Astrocyte of the spinal cord (primary cell): ENCODE data around the gene FREM1.

Source experiments
- DNase-seq: peaks from one replicate; pipeline ENCODE4 v3.0.0; 2011; ENCODE audit warnings: low read depth, low spot score
- H3K4me3 ChIP-seq: 2 replicates; pipeline ENCODE4 v1.5.1; 2011; ENCODE audit warnings: low read depth, mild to moderate bottlenecking, low read length, moderate library complexity
- CTCF ChIP-seq: IDR thresholded peaks from 2 replicates; pipeline ENCODE4 v1.5.1; 2012; ENCODE audit warnings: low read depth, mild to moderate bottlenecking, low read length, inconsistent platforms
- in situ Hi-C: cut with HindIII; loops from 2 replicates; pipeline ENCODE4 v1.10.0; 2017; ENCODE audit warnings: low sequenced_read_pairs

The FREM1 gene

GRCh38 chr9:14912859-14913258 is 2.6 kb upstream of the FREM1 start:
- DNase-seq, result no peak
- H3K4me3 ChIP-seq, result no peak overlapping the region
- in situ Hi-C loops, result no loop called here
- TF ChIP-seq CTCF, result no peak

- no peak overlapping the region for H3K4me3 ChIP-seq
- in situ Hi-C loops, result no loop called here
- no peak for TF ChIP-seq CTCF
Observed at GRCh38 chr9:14911046-14911445, 818 bp upstream of the FREM1 start.

GRCh38 chr9:14909601-14909960 is 647 bp downstream of the FREM1 start:
- no peak for TF ChIP-seq CTCF
- no peak for DNase-seq
- no peak overlapping the region for H3K4me3 ChIP-seq
- in situ Hi-C loops, result no loop called here

More at GRCh38 chr9:14911046-14911445, 818 bp upstream of the FREM1 start:
- no peak for DNase-seq

GRCh38 chr9:14909181-14909580 is 1.0 kb downstream of the FREM1 start:
- H3K4me3 ChIP-seq, result no peak overlapping the region
- no peak for DNase-seq
- no peak for TF ChIP-seq CTCF
- in situ Hi-C loops, result no loop called here

- in situ Hi-C loops, result no loop called here
- TF ChIP-seq CTCF, result no peak
- no peak overlapping the region for H3K4me3 ChIP-seq
- DNase-seq, result no peak
Observed at GRCh38 chr9:14908295-14909180, 1.7 kb downstream of the FREM1 start.

GRCh38 chr9:14907696-14908095 is 2.5 kb downstream of the FREM1 start:
- no peak overlapping the region for H3K4me3 ChIP-seq
- in situ Hi-C loops, result no loop called here
- TF ChIP-seq CTCF, result no peak
- no peak for DNase-seq
